ENCODE data around the gene EFNB3.
A peak's percentile ranks its signal among the peaks of the same experiment; 100 is the strongest.

Gene EFNB3

DNA sequence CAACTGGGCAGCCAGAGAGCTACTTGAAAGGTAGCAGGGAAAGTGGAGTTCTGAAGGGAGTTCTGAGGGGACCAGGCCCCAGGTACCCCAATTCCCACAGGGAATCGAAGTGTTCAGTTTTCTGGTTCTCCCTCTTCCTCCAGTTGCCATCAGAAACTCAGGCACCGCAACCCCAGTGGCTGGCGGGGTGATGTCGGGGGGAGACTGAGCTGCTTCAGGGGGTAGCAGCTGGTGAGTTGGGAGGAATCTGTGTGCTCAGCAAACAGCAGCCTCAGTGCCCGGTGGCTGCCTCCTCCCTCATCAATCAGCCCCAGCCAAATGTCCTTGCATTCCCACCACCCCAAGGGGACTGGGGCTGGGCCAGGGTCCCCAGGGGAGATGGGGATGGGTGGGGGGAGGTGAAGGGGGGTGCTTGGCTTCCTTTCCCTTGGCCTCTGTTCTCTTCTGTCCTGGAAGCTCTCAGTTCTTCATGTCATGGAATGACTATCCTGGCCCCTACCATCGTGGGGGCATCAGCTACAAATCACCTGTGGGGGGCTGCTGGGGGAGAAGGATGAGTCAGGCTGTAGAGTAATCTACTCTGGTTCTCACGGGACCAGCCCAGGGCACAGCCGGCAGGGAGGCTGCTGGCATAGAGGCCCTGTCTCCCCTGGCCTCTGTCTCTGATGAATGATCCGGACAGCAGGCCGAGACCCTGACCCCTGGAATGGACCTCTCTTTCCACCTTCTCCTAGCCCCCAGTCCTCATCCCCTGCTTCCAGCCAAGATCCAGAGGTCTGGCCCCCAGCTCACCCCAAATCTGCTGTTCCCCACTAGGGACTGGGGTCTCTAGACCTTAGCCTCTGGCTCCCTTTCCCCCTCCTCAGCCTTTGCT is 10.0 kb downstream of the EFNB3 start:
- H3K4me3 ChIP-seq = no peak overlapping the region
- H3K27ac ChIP-seq = no peak overlapping the region
- DNase-seq (ENCODE audit: low spot score) = peak; percentile 62
- TF ChIP-seq CTCF (IDR thresholded peaks at IDR 0.05) = no peak

DNA sequence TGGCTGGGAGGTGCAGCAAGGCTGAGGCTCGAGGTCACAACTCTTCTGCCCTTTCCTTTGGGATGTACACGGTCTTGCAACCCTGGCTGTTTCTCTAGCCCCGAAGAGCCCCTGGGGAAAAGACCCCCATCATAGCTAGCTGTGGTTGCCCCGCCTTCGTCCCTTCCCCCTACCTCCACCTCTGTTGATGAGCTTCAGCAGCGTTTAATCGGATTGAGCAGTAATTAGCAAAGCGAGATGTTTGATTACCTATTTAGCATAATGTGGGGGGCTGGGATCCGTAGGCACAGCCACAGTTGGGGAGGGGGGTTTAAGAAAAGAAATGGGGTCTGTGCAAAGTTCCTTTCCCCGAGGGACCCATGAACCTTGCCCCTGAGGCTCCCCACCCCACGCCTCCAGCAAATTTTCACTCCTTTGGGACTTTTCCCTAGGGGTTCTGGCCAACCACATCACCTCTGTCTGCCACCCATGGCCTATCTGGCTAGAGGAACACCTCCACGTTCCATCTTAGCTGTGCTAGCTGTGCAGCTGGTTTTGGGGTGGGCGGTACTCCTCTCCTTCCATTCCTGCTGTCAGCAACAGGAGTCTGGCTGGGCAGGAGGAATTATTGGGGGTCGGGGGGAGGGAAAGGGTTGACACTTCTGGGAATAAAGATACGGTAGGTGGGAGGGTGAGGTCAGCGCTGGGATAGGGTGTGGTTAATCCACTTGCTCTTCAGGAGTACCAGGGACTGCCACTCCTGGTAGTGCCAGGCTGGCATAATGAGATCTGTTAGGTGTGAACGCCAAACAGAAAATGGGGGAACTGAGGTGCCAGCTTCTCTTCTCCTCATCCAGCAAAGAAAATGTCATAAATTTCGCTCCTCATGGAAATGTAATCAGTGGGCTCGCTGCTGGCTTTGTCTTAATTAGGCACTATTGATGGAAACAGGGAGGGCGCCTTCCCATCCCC is 11.2 kb downstream of the EFNB3 start:
- TF ChIP-seq CTCF (IDR thresholded peaks at IDR 0.05) = no peak
- no peak overlapping the region for H3K27ac ChIP-seq
- DNase-seq (ENCODE audit: low spot score) = no peak
- H3K4me3 ChIP-seq = peak overlapping the region; percentile 79

DNA sequence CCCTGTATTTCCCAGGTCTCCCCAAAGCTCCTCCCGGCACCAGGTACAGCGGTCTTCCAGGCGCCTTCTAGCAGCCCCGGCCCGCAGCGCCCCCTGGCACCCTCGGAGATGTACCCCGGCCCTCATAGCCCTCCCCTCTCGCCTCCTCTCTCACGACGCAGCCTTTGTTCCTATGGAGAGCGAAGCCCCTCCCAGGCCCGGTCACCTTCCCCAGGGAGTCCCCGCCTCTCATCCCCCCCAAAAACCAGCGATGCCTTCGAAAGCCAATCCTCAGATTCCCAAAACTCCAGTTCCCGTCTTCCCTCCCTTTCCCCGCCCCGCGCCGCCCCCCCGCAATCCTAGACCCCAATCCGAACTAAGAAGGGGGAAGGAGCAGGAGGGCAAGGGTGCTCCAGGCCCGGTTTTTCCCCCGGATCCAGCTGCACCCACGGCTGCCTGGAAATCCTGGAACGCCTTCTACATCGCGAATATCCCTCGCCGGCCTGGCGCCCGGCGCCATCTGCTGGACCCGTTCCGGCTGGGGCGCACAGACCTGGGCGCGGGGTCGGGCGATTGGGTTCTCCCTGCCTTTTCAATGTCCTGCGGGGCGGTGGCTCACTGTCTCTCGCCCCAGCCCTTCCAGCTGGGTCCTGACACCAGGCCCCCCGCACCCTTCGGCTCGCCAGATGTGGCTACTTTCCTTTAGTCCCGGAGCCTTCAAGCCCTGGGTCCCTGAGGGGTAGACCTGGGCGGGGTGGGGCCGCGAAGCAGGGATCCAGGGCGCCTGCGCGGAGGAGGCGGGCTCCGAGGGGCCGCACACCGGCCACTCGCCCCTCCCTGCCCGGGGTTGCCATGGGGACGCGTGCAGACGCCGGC is 12.1 kb downstream of the EFNB3 start, which contains the start of gene DNAH2:
Gene DNAH2 (plus strand): TSS at position 844 of the 855 bp plus-strand sequence. CDS start 1,991 bp downstream, outside the sequence.
- no peak for TF ChIP-seq CTCF (IDR thresholded peaks at IDR 0.05)
- Histone ChIP-seq H3K27ac (peak within 1 kb of the TSS in 1 of 2 donors; percentile 38), H3K4me3 (peak within 1 kb of the TSS; percentile 79)
- peak; percentile 82 for DNase-seq (ENCODE audit: low spot score)

GRCh38 chr17:7717756-7718350 is 12.9 kb downstream of the EFNB3 start:
- TF ChIP-seq CTCF (IDR thresholded peaks at IDR 0.05) = no peak
- Histone ChIP-seq H3K4me3 (peak overlapping the region; percentile 79), H3K27ac (peak overlapping the region in 1 of 2 donors; percentile 38)
- DNase-seq (ENCODE audit: low spot score) = no peak

DNA sequence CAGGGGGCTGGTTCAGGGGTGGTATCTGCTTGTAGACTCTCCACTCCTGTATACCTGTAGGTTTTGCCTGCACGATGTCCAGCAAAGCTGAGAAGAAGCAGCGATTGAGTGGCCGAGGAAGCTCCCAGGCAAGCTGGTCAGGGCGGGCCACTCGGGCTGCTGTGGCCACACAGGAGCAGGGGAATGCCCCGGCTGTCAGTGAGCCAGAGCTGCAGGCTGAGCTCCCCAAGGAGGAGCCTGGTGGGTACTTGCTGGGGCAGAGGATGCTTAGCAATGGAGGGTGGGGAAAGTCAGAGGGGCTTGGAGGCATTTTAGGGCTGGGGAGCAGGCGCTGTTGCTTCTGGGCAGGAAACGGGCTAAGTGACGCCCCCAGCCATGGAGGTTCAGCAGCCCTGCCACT is 14.7 kb downstream of the EFNB3 start:
- TF ChIP-seq CTCF (IDR thresholded peaks at IDR 0.05) = no peak
- no peak for DNase-seq (ENCODE audit: low spot score)
- Histone ChIP-seq H3K27ac (no peak overlapping the region), H3K4me3 (no peak overlapping the region)

GRCh38 chr17:7720125-7720524 is 15.1 kb downstream of the EFNB3 start:
- no peak overlapping the region for H3K4me3 ChIP-seq
- no peak for TF ChIP-seq CTCF (IDR thresholded peaks at IDR 0.05)
- no peak for DNase-seq (ENCODE audit: low spot score)
- H3K27ac ChIP-seq = no peak overlapping the region

Measured in coronary artery (tissue), 2 donors.